ENCODE results near the gene RAI1.
"Not testable (repeated sequence)": the region's sequence is repeated elsewhere in the genome, so short reads cannot be mapped to it uniquely, and the experiment has no call there.

DNA sequence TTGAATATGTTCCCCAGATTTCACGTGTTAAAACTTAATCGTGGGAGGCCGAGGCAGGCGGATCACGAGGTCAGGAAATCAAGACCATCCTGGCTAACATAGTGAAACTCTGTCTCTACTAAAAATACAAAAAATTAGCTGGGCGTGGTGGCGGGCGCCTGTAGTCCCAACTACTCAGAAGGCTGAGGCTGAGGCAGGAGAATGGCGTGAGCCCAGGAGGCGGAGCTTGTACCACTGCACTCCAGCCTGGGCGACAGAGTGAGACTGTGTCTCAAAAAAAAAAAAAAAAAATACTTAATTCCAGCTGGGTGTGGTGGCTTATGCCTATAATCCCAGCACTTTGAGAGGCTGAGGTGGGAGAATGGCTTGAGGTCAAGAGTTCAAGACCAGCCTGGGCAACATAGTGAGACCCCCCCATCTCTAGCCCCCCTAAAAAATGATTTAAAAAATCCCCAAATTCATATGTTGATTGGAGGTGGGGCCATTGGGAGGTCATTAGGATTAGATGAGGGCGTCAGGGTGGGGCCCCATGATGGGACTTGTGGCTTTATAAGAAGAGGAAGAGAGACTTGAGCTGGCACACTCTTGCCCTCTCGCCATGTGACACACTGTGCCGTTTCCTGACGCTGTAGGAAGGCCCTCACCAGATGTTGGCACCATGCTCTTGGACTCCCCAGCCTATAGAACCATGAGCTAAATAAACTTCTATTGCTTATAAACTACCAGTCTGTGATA lies 45.6 kb upstream of the RAI1 start:
- not testable (repeated sequence) for TF ChIP-seq POLR2A (IDR thresholded peaks at IDR 0.05; ENCODE audit: low read length); GATA1 (IDR thresholded peaks at IDR 0.05; ENCODE audit: low read depth, low read length)

Measured in erythroblast (primary cell).